ENCODE results near the gene TRIM43B.
"Not testable (repeated sequence)": the region's sequence is repeated elsewhere in the genome, so short reads cannot be mapped to it uniquely, and the experiment has no call there.

The TRIM43B gene

DNA sequence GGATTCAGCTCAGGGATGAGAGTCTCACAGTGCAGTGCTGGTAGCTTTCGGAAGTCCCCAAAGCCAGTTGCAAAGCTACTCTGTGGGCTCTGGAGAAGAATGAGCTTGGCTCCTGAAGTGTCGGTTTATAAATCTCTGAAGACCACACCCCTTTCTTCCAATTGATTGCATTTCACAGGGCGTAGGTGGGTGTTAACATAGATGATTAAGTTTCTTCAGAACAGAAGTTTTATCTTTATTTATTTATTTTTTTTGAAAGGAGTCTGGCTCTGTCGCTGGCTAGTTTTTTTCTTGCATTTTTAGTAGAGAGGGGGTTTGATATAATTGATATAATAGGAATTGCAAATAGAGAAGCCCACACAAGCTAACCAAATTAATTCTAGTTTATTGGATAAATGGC, at the start of gene TRIM43B:
Gene TRIM43B (minus strand): TSS at position 101 of the 400 bp plus-strand sequence. CDS start 2,040 bp downstream, outside the sequence.
- FAIRE-seq = not testable (repeated sequence)

DNA sequence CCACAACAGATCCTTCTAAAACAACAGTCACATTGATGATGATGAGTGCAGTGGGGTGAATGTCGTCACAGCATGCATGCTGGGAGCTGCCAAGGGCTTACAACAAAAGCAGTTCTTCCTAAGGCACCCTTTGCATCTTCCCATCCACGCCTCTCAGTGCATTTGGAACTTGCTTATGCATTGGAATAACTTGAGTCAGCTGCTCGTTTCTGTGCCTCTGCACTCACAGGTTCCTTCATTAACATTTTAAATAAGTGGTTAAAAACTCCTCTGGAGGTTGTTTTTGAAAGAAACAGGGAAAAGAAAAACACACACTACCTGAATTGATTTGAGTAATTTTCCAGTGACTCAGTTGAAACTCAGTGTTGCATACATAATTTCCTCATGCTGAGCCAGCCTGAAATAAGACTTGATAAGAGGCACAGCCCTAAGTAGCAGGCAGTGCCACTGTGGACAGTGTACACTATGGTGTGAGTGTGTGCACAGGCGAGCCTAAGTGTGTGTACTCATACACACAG, 46.8 kb upstream of the TRIM43B start:
- FAIRE-seq = no peak

DNA sequence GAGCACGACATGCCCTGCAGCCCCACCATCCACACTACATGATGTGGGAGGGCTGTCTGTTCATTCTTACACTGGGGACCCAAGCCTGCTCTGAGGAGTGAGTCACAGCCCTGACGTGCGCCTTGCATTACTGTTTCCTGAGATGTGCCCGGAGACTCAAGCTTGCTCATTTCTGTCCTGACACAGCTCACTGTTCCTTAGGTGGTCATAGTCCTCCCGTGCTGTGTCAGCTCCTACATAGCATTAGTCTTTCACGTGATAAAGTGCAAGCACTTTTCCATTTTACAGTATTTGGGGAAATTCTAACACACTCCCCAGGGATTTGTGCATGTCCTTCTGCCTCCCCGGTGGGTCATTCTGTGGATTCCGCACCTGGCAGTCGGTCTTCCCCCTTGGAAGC, 46.2 kb upstream of the TRIM43B start:
- no peak for FAIRE-seq

DNA sequence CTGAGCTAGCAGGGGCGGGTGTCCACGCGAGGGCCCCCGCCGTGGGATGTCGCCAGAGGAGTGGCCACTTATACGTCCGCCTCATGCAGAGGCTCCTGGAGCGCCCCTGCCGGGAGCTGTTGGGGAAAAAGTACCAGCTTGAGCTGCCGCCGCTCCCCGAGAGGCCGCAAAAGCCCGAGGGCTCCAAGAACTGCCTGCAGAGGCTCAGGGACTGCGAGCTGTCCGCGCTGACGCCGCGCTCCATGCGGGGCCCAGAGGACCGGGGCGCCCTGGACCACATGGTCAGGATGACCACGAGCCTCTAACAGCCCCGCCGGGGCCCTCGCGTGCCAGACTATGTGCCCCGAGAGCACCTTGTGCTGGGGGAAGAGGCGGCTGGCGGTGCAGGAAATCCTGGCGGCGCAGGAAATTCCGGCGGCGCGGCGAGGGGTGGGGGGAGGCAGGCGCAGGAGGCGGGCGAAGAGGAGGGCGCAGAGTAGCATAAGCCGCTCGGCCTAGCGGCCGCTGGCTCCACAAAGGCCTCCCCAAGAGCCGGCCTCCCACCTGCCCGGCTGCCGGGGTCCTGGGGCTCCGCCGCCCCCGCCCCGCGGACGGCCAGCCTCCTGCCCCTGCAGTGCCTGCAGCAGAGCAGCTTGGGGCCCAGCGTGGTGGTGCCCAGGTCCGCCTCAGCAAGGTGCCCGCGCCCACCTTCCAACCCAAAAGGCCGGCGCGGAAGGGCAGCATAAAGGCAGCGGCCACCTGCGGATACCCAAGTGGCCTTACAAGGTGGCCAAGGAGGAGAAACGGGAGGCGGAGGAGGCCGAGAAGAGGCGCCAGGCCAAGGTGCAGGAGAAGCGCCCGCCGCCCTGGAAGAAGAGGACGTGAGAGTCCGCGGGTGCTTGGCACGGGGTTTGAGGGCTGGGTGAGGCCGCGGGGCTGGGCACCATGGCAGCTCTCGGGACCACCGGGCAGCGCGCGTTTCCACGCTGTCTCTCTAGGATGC, 42.1 kb upstream of the TRIM43B start:
- no peak for FAIRE-seq

DNA sequence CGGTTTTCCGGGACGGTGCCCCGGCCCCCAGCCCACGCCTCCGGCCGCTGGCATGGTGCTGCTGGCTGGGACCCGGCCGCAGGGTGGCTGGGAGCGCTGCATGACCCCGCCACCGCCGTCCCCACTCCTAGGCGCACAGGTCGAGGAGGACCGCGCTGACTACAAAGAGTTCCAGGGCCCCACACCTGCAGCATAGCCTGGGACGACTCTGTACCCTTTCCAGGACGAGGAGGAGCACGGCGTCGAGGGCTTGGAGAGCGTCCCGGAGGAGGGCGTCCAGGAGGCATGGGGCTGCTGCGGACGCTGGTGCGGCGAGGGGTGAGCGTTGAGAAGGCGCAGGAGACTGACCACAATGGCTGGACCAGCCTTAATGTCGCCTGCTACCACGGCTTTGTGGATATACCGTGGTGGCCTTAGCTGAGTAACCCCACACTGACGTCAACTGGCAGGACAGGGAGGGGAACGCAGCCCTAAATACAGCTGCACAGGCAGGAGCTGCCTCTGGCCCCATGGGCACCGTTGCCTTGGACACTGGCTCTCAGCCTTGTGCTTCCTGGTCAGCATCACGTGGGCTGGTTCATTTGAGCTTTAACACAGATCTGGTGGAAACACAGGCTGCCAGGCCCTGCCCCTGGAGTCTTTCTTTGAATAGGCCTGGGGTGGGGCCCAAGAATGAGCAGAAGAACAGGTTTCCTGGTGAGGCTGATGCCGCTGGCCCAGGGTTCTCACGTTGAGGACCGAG, 40.9 kb upstream of the TRIM43B start:
- no peak for FAIRE-seq

DNA sequence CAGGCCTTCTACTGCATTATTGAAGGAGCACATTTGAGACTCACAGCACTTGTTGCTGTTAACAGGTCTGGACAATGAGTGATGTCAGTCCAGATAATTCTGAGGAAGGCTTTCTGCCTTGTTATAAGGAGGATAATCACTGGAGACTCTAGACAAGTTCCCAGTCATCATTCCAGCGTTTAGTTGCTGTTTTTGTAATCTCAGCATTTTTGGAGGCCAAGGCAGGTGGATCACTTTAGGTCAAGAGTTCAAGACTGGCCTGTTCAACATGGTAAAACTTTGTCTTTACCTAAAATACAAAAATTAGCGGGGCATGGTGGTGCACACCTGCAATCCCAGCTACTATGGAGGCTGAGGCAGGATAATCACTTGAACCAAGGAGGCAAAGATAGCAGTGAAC, 39.6 kb upstream of the TRIM43B start:
- FAIRE-seq = no peak

DNA sequence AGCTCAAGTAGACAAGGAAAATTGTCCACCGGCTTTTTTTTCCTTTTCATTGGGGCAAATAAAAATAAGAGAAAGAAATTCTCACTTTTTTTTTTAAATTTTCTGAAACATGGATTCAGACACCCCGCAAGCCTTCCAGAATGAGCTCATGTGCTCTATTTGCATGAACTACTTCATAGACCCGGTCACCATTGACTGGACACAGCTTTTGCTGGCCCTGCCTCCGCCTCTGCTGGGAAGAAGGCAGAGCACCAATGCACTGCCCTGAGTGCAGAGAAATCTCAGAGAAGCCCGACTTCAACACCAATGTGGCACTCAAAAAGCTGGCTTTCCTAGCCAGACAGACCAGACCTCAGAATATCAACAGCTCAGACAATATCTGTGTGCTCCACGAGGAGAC, 30.2 kb upstream of the TRIM43B start:
- no peak for FAIRE-seq

DNA sequence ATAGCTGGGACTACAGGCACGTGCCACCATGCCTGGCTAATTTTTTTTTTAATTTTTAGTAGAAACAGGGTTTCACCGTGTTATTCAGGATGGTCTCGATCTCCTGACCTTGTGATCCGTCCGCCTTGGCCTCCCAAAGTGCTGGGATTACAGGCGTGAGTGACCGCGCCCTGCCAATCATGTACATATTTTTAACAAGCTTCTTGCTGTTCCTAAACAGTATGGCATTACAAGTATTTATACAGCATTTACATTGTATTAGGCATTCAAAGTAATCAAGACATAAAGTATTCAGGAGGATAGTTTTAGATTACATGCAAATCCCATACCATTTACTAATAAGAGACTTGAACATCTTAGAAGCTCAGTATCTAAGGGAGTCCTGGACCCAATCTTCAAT, 29.7 kb upstream of the TRIM43B start:
- not testable (repeated sequence) for FAIRE-seq

DNA sequence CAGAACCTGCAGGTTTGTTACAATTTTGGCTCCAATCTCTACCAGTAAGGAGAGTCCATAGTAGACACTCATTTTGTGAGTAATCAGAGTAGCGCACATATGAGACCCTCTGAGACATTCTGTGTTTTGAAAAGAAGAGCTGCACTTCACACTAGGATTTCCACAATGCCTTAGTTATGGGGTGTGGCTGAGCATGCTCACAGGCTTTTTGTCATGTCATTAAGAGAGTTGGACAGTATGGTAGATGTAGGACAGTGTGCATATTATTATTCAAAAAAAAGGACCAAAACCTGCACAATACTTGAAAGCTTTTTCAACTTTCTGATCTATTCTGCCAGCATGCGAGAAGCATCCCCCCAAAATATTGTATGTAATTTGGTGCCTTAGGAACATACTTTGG, 24.9 kb upstream of the TRIM43B start:
- FAIRE-seq = no peak

DNA sequence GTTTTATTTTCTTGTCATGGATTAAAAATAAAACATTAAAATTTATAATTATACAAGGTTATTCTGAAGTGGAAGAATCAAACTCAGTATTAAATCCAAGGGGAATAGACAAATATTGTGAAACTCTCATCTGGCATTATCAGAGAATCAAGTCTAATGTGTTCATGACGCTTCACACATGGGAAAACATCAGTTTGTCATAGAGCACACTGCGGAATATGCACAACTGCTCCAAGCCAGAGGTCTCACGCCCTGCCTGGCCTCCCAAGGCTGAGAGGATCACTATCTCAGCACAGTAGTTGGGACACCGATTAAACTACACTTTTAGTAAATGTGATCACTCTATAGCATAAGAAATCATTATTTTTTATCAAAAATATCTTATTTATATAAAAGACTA, 20.7 kb upstream of the TRIM43B start:
- FAIRE-seq = no peak

DNA sequence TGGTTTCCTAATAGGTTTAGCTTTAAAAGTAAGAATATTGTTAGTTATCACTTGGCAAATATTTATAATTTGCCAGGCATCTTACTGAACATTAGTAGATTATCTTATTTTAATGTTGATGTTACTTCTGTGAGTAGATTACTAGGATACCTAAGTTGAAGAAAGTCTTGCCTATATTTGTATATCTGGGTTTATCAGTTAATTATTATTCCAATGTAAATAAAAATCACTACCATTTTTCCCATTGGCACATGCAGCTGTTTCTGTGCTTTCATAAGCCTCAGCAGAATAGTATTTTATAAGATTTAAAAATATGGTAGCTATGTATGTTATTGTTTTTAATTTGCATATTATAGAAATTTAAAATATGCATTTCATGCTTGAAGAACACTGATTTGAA, 16.3 kb upstream of the TRIM43B start:
- FAIRE-seq = no peak

DNA sequence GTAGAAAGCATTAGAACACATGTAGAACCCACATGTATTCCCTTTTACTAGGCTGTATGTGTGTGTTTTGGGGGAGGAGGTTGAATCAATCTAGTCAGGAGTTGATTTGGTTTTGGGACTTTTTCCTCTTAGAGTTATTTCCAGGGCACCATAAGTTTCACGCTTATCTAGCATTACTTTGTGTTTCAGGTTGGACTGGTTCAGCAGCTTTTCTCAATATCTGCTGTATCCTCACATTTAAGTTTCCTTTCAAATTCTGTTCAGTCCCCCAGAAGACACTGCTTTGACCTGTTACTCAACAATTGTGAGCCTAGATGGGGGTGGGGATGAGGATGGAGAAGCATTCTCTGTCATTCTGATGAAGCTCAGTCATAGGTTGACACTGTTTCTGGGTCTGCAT, 7.5 kb upstream of the TRIM43B start:
- not testable (repeated sequence) for FAIRE-seq

DNA sequence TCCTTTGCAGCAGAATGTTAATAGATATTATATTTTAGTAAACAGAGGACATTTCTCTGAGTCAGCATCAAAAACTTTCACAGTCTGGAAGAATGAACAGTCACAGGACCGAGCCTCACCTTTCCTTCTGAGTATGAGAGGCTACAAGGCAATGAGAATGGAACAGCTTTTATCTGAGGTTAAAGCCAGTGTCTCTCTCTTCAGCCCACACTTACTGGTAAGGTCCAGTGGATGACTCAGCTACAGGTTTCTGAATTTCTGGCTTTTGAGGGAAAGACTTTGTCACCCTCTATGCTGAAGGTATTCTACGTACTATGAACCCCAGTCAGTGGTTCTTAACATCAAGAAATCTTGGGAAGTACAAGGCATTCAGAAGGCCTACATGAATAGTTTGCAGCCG, 9.5 kb downstream of the TRIM43B start:
- FAIRE-seq = not testable (repeated sequence)

DNA sequence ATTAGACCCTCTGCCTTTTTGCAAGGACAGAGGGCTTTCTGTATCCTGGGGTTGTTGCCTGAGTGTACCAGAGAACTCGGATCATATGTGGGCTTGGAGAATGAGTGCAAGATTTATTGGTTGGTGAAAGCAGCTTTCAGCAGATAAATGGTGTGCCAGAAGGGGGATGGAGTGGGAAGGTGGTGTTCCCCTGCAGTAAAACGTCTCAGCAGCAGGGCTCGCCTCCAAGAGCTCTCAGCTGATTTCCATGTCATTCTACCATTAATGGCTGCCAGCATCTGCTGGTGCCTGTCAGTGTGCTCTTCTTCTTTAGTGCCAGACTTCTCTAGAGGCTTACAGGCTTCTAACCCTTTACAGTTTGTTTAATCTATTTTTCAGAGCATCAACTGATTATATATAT, 16.6 kb downstream of the TRIM43B start:
- not testable (repeated sequence) for FAIRE-seq

DNA sequence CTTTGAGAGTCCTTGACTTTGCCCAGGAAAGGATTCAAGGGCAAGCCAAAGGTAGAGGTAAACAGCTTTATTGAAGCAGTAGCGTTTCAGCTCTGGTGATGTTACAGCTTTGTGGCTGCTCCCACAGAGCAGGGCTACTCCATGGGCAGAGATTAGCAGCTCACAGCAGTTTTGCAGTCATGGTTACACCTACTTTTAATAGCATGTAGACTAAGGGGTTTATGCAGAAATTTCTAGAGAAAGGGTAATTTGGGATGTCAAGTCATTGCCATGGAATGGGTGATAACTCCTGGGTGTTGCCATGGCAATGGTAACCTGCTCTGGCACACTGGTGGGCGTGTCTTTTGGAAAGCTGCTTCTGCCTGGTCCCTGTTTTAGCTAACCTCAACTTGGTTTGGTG, 18.0 kb downstream of the TRIM43B start:
- FAIRE-seq = not testable (repeated sequence)

DNA sequence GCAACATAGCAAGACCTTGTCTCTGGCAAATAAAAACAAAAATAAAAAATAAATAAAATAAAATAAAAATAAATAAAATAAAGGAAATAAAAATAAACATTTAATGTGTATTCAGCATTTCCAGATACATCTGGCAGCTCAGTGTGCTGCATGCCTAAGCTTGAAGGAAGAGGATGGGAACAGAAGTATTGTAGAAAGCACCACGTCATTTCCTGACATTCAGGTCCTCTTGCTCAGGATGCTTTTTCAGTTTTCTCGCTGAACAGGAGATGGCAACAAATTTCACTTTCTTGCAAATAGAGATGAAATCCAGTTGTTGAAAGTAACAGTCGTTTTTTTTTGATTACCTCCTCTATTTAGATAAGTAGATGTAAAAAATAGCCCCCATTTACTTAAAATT, 21.3 kb downstream of the TRIM43B start:
- FAIRE-seq = not testable (repeated sequence)

DNA sequence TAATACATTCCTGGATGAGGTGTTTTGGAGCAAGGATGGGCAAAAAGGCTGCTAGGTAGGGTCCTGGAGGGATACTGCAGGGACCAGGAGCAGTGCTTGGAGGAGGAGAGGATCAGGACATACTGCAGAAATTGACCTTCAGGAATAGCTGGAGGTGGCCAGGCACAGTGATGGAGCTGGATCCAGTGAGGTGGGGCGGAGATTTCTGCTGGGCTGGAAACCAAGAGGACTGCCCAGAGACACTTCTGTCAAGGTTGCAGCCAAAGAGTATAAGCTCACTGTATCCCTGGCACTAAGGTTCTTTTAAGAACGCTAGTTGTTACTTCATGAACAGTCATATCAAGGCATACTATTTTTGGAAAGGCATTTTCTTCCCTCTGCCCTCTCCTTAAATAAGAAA, 39.2 kb downstream of the TRIM43B start:
- FAIRE-seq = not testable (repeated sequence)

DNA sequence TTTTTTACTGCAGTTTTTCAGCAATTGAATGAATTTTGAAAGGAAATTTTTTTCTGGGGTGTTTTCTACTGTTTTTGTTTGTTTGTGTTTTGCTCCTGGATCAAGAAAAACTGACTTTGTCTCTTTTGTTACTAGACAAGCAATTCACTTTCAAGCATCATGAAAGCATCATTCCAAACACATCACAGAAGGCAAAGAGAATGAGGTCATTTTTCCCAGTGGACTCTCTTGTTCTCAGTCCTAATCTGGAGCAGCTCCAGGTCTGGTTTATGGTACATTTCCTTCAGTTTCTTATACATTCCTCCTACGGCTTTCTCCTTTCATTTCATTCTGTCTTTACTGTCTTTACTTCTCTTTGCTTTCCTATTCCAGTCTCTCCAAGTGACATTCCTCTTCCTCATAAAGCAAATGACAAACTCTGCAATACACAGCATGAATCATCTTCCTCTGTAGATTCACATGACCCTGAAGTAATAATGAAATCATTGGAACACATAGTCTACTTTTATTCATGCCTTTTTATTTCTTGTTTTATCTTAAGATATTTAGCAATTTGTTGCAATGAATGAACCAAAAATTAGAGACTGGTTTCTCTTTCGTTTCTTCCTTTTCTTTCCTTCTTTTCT, 42.0 kb downstream of the TRIM43B start:
- peak; percentile 43 for FAIRE-seq

DNA sequence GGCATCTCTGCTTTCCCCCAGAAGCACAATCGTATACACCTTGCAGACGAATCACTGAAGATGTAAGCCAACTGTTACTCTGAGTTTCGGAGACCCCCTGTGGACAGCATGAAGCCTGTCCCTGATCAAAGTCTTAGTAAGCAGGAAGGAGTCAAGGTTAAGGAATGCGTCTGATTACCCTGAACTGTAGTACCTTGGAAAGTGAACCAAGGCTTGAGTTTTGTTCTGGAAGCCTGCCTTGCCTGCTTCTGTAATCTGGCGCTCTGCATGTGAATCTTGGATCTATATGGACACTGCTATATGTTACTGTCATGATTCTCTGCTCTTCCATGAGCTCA, 48.7 kb downstream of the TRIM43B start:
- not testable (repeated sequence) for FAIRE-seq

DNA sequence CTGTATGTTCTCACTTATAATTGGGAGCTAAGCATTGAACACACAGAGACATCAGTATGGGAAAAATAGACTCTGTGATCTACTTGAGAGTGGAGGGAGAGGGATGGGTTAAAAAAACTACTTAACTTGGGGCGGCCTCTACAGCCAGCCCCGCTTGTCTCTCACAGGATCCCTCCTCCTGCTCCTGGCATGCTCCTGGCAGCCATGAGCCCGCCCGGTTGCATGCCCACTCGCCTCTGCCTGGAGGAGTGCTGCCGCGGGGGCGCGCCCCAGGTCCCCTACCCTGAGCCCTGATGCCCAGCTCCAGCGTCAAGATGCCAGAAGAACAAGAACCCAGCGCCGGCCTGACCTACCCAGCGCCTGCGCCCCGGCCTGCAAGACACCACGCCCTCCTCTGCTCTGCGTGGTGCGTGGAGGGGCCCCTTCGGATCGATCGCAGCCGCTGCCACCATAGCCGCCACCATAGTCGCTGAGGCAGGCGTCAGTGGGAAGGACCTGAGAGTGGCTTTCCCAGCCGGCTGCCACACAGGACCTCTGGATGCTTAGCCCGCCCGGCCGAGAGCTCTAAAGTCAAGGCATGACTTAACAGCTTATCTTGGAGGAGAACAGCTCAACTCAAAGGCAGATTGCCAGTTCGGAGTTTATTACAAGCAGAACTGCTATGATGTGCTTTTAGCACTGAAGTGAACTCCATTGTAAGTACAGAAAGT, 49.2 kb downstream of the TRIM43B start:
- FAIRE-seq = not testable (repeated sequence)

DNA sequence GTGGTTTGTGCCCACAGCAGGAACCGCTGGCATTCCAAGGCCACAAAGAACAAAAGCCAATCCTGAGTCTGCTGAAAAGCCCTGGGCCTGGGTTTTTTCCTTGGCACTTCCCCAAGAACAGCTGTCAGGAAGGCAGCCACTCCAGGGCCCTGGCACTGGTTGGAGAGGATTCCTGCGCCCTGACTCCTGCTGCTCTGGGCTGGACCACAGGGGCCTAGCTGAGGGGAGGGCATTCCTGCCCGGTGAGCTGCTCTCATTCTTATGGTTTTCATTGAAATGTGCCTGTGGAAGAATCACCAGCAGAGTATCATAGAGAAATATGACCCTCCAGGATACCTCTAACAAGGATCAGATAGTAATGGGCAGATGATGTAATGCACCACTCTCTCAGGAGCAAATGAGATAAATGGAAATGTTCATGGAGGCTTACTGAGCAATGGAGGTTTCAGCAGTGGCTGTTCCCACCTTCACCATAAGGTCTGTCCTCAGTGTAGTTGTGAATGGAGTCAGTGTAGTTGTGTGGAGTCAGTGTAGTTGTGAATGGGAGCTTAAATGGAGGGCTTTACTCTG, 50.0 kb downstream of the TRIM43B start:
- not testable (repeated sequence) for FAIRE-seq

DNA sequence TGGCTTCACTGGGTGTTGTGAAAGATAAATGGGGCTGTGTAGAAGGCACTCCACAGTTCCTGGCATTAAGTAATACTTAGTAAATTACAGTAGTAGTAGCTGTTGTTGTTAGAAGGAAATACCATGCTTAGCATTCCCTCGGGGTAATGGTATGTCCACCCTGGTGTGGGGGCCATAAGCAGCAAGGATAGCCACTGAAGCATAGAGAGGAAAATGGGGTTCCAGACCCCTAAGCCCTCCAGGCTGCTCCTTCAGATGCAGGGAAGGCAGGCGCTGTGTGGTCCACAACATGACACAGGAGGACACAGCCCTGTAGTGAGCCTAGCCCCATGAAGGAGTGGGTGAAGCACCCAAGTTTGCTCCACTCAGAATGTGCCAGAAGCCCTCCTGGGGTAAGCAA, 50.6 kb downstream of the TRIM43B start:
- not testable (repeated sequence) for FAIRE-seq
